ENCODE results near the gene DAPK1.

Gene DAPK1

GRCh38 chr9:87521834-87522233 lies 24.2 kb downstream of the DAPK1 start:
- no peak for TF ChIP-seq RAD21 (IDR thresholded peaks at IDR 0.05; ENCODE audit: low read depth)
- no peak for TF ChIP-seq FOXM1 (IDR thresholded peaks at IDR 0.05; ENCODE audit: borderline replicate concordance, low read depth)
- no peak for TF ChIP-seq USF1 (IDR thresholded peaks at IDR 0.05)
- TF ChIP-seq YY1 (IDR thresholded peaks at IDR 0.05; ENCODE audit: low read depth): no peak
- no peak for TF ChIP-seq ZBTB7A (IDR thresholded peaks at IDR 0.05; ENCODE audit: low read depth)
- no peak for TF ChIP-seq CEBPB (IDR thresholded peaks at IDR 0.05)
- no peak for TF ChIP-seq MAX (IDR thresholded peaks at IDR 0.05)
- TF ChIP-seq REST (IDR thresholded peaks at IDR 0.05; ENCODE audit: low read depth): no peak
- TF ChIP-seq TAF1 (IDR thresholded peaks at IDR 0.05; ENCODE audit: low read depth): no peak
- no peak for TF ChIP-seq CREB1 (IDR thresholded peaks at IDR 0.05; ENCODE audit: low read depth)
- TF ChIP-seq TCF12 (IDR thresholded peaks at IDR 0.05; ENCODE audit: low read depth): no peak
- no peak for TF ChIP-seq TEAD4 (IDR thresholded peaks at IDR 0.05)
- no peak for TF ChIP-seq EGR1 (IDR thresholded peaks at IDR 0.05)
- TF ChIP-seq NFIC (IDR thresholded peaks at IDR 0.05): no peak
- no peak for TF ChIP-seq EP300 (IDR thresholded peaks at IDR 0.05; ENCODE audit: borderline replicate concordance)

DNA sequence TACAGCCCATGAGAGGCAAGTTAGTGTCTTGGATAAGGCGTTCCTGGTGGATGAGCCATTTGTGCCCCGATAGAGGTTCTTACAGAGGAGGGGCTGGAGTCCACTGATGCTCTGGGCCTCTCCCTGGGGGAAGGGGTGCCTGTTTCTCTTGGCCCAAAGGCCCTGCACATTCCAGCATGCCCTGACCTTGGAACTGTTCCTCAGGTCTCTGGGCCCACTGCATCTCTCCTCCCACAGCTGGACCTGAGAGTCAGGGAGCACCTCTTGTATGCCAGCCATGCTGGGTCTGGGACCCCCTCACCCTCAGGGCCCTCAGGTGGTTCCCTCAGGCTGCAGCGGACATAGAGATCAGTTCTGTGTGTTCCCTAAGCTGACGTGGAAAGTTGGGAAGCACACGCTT lies 26.4 kb downstream of the DAPK1 start:
- TF ChIP-seq REST (IDR thresholded peaks at IDR 0.05; ENCODE audit: low read depth) (no peak), MAX (IDR thresholded peaks at IDR 0.05) (no peak), YY1 (IDR thresholded peaks at IDR 0.05; ENCODE audit: low read depth) (no peak), RAD21 (IDR thresholded peaks at IDR 0.05; ENCODE audit: low read depth) (no peak), EP300 (IDR thresholded peaks at IDR 0.05; ENCODE audit: borderline replicate concordance) (no peak), ZBTB7A (IDR thresholded peaks at IDR 0.05; ENCODE audit: low read depth) (no peak), NFIC (IDR thresholded peaks at IDR 0.05) (no peak), CEBPB (IDR thresholded peaks at IDR 0.05) (no peak), CREB1 (IDR thresholded peaks at IDR 0.05; ENCODE audit: low read depth) (no peak), USF1 (IDR thresholded peaks at IDR 0.05) (no peak), EGR1 (IDR thresholded peaks at IDR 0.05) (no peak), TAF1 (IDR thresholded peaks at IDR 0.05; ENCODE audit: low read depth) (no peak), TCF12 (IDR thresholded peaks at IDR 0.05; ENCODE audit: low read depth) (no peak), FOXM1 (IDR thresholded peaks at IDR 0.05; ENCODE audit: borderline replicate concordance, low read depth) (no peak), TEAD4 (IDR thresholded peaks at IDR 0.05) (no peak)

DNA sequence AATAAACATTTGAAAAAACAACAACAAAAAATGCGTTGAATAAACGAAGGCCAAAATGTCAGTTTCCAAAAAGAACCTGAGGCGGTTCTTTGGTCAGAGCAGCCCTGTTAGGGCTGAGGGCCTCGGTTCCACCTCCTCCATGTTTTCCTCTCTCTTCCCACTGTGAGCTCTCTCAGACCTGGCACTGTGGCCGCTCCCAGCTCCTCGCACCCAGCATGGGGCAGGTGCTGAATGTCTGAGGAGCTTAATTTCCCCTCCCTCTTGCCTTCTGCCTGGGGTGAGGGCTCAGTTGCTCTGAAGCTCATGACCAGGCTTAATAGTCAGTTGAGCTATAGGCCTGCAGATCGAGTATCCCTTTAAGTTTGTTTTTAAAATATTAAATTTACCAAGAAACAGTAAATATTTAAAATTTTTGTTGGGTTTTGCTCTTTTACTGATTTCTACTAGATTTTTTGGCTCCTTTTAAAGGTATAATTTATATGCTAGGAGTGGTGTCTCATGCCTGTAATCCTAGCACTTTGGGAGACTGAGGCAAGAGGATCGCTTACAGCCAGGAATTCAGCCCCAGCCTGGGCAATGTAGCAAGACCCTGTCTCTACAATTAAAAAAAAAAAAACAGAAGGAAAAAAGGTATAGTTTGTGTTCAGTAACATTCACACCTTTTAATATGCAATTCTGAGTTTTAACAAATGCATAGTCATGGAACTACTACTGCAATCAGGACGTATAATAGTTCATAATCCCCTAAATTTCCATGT lies 28.1 kb downstream of the DAPK1 start:
- TF ChIP-seq TAF1 (IDR thresholded peaks at IDR 0.05; ENCODE audit: low read depth): no peak
- TF ChIP-seq EGR1 (IDR thresholded peaks at IDR 0.05): no peak
- TF ChIP-seq NFIC (IDR thresholded peaks at IDR 0.05): no peak
- TF ChIP-seq TCF12 (IDR thresholded peaks at IDR 0.05; ENCODE audit: low read depth): no peak

- TF ChIP-seq MAX (IDR thresholded peaks at IDR 0.05): no peak
Measured at GRCh38 chr9:87527211-87527916, 29.7 kb downstream of the DAPK1 start.

DNA sequence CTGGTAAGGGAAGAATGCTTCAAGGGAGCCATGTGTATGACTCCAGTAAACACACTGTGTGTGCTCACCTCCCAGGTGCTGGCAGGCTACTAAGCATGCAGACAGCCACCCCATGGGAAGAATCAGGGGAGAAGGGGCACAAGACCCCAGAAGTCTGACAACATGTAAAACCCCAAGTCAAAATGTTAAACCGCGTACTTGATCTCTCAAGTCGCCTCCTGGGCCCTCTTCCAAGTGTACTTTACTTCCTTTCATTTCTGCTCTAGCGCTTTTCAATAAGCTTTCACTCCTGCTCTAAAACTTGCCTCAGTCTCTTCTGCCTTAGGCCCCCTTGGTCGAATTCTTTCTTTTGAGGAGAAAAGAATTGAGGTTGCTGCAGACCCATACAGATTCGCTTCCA lies 31.3 kb downstream of the DAPK1 start:
- no peak for TF ChIP-seq FOXM1 (IDR thresholded peaks at IDR 0.05; ENCODE audit: borderline replicate concordance, low read depth)
- no peak for TF ChIP-seq TCF12 (IDR thresholded peaks at IDR 0.05; ENCODE audit: low read depth)
- TF ChIP-seq CEBPB (IDR thresholded peaks at IDR 0.05): no peak
- no peak for TF ChIP-seq NFIC (IDR thresholded peaks at IDR 0.05)
- no peak for TF ChIP-seq YY1 (IDR thresholded peaks at IDR 0.05; ENCODE audit: low read depth)
- no peak for TF ChIP-seq USF1 (IDR thresholded peaks at IDR 0.05)
- TF ChIP-seq TEAD4 (IDR thresholded peaks at IDR 0.05): no peak
- TF ChIP-seq ZBTB7A (IDR thresholded peaks at IDR 0.05; ENCODE audit: low read depth): no peak
- no peak for TF ChIP-seq TAF1 (IDR thresholded peaks at IDR 0.05; ENCODE audit: low read depth)
- no peak for TF ChIP-seq REST (IDR thresholded peaks at IDR 0.05; ENCODE audit: low read depth)
- TF ChIP-seq EGR1 (IDR thresholded peaks at IDR 0.05): no peak
- TF ChIP-seq MAX (IDR thresholded peaks at IDR 0.05): no peak
- no peak for TF ChIP-seq RAD21 (IDR thresholded peaks at IDR 0.05; ENCODE audit: low read depth)
- no peak for TF ChIP-seq EP300 (IDR thresholded peaks at IDR 0.05; ENCODE audit: borderline replicate concordance)
- no peak for TF ChIP-seq CREB1 (IDR thresholded peaks at IDR 0.05; ENCODE audit: low read depth)

Data from Ishikawa (cell line).